Stimulated activated CD8-positive, alpha-beta memory T cell treated with anti-CD3 and anti-CD28 coated beads, Interleukin-7, amount 100 ng/mL, for 4 hours (primary cell): ENCODE data around the gene SMYD3.
"Not testable (repeated sequence)": the region's sequence is repeated elsewhere in the genome, so short reads cannot be mapped to it uniquely, and the experiment has no call there.

Source experiments
- DNase-seq, 2 donors: peaks; one replicate each; pipeline ENCODE4 v3.0.0-alpha.2; 2020; ENCODE audit warnings: low read depth in 2 of 2

SMYD3 gene

DNA sequence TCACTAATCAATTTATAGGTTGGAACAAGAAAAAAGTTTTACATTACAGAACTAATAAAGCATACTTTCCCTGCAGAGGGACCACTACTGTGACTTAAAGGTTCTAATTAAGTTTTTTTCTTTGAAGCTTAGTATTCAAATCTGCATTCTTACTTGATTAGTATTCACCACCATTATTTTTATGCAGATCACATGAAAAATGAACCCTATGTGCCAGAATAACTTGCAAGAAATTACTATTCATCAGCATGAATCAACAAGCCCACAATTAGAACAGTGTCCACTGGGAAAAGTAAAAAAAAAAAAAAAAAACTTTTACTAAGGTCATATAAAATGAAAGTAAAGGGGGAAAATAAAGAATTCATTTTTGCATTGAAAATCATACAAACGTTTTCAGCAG lies 90.8 kb downstream of the SMYD3 start:
- DNase-seq, result no peak

DNA sequence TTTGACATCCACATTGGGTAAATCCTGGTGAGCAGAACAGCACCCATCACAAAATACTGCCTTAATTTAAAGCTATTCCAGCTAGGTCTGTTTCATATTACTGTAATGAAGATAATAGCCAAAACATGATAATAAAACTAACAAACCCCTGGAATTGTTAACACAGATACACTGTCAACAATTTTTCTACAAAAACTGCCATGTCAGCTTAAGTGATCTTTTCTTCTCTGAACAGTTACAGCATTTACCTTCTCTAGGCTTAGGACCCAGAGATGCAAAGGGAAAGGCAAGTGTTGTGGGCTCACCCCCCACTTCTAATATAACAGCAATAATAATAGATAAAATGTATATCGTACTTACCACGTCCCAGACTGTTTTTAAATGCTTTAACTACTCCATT lies 92.1 kb downstream of the SMYD3 start:
- DNase-seq, result no peak

DNA sequence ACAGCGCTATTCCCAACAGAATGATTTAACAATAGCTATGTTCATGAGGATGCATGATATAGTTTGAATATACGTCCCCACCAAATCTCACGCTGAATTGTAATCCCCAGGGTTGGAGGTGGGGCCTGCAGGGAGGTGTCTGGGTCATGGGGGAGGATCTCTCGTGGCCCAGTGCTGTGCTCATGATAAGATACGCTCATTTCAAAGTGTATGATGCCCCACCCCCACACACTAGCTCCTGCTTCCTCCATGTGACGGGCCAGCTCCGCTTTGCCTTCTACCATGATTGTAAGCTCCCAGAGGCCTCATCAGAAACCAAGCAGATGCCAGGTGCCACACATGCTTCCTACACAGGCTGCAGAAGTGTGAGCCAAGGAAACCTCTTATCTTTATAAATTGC lies 93.6 kb downstream of the SMYD3 start:
- no peak for DNase-seq

DNA sequence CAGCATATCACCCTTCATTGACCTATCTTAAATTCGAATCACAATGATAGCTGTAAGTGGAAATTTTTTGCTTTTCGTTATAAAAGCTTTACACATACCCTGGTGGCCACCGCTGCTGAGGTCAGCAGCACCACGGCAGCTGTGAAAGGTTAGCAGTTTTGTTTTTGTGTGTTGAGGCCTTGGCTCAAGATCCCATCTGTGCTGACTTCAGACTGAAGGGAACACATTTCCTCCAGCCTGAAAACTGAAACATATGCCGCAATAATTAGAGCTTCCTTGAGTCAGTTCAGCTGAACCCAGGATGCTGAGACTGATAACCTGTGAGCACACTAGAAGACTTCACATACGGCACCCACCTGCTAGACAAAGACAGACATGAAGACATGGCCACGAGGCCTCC lies 103.0 kb downstream of the SMYD3 start:
- DNase-seq, result no peak

DNA sequence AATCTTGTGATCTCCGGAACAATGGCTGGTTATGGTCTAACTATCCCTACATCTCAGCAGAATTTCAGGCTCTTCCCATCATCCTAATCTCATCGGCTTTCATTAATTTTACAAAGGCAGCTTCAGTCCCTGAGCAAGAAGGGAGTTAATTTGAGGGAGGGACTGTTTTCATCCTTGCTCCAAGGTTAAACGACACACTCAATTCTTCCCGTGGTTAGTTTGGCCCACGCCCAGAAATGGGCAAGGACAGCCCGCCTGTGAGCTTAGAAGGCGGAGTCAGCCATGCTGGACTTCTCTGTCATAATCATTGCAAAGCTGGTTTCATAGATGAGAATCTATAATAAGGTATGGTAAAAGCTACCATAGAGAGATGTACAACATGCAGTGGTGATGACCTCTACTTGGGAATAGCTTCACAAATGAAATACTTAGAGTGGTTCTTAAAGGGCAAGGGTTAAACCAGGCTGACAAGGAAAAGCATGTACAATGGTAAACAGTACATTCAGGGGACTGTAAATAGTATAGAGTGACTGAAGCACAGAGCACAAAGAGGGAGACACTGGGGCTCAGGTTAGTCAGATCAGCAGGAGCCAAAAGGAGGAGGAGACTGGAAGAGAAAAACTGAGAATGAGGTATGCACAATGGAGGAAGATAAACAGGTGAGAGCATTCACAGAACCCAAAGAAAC lies 108.8 kb downstream of the SMYD3 start:
- DNase-seq, result no peak

DNA sequence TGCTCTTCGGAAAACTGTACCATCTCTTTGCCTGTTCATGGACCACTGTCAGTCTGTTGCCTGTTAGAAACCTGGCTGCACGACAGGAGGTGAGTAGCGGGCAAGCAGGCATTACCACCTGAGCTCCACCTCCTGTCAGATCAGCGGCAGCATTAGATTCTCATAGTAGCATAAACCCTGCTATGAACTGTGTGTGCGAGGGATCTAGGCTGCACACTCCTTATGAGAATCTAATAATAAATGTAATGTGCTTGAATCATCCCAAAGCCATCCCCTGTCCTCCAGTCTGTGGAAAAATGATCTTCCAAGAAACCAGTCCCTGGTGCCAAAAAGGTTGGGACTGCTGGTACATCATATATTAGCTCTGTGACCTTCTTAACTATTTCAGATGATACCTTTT lies 110.0 kb downstream of the SMYD3 start:
- no peak for DNase-seq

DNA sequence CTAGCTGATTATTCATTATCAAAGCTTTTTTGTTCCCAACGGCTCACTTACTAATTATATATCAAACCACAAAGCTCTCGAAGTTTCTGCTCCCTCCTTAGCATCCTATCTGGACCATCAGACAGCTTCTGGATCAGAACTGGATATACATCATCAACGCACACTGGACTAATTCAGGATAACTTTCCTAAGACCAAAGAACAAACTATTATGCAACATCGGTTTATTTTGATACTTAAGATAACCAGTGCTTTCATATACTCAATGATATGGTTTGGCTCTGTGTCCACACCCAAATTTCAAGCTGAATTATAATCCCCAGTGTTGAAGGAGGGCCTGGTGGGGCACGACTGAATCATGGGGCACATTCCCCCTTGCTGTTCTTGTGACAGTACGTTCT lies 110.8 kb downstream of the SMYD3 start:
- no peak for DNase-seq

DNA sequence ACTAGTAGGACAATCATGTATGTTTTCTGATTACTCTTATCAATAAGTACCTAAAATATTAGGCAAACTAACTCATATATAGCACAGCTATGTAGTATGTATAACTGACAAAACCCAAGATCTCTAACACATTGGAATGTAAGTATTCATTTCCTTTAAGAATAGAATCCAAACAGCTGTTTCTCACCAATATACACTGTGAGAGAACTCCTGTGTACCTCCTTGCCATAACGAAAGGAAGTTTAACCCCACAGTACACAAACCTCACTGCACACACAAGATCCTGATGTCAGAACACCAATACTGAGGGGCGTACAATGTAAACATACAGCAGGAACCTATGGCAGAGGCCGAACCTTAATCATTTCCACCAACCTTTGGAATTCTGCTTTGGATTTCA lies 113.0 kb downstream of the SMYD3 start:
- DNase-seq, result no peak

DNA sequence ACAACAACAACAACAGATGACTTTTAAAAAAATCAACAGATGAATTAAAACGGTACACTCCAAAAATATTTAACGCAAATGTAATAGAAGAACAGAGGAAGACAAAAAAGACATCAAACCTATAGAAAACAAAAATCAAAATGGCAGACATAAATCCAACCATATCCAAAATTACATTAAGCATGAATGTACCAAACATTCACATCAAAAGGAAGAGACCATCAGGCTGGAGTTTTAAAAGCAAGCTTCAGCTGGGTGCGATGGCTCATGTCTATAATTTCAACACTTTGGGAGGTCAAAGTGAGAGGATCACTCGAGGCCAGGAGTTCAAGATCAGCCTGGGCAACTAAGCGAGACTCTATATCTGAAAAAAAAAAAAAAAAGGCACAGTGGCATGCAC lies 116.2 kb downstream of the SMYD3 start:
- no peak for DNase-seq

DNA sequence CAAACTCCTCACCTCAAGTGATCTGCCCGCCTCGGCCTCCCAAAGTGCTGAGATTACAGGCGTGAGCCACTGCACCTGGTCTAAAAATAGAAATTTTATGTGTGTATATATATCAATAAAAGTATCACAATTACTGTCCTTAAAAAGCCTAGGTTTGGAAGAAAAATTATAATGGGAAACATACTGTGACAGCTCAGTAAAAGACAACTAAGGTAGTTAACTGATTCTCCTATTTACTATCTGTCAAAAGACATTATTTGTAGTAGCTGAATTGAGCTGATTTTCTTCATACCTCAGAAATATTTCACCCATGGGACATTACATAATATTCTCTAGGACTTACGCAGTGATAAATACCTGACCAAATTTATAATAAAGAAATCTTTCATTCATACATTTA lies 122.5 kb downstream of the SMYD3 start:
- DNase-seq, result no peak

DNA sequence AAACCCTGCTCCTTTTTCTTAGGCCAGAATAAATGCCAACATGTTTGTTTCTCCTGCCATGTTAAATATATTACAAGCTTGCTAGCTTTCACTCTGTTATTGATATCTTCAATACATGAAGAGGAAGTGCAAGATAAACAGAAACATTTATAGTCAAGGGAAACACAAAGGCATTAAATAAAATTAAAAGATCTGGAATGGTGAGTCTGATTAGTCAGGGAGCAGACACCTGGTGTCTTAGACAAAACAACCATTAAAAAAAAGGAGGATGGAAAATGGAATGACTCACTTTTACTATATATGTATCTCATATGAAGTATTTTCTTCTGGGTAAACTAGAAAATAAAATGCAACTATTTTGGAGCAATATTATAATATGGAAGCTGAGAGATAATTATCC lies 123.3 kb downstream of the SMYD3 start:
- DNase-seq, result no peak

DNA sequence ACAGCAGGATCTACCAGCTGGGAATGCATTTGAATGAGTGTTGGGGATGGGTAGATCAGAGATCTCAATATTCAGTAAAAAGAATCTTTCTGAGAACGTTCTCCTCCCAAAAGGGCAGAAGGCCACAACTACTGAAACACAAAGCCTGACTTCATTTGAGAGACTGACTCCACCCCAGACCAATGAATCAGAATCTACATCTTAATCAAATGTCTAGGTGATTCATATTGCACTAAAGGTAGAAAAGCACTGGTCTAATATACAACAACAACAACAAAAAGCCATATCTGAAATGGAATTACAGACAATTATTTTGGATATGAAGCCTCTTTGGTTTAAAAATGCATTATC lies 123.9 kb downstream of the SMYD3 start:
- no peak for DNase-seq

DNA sequence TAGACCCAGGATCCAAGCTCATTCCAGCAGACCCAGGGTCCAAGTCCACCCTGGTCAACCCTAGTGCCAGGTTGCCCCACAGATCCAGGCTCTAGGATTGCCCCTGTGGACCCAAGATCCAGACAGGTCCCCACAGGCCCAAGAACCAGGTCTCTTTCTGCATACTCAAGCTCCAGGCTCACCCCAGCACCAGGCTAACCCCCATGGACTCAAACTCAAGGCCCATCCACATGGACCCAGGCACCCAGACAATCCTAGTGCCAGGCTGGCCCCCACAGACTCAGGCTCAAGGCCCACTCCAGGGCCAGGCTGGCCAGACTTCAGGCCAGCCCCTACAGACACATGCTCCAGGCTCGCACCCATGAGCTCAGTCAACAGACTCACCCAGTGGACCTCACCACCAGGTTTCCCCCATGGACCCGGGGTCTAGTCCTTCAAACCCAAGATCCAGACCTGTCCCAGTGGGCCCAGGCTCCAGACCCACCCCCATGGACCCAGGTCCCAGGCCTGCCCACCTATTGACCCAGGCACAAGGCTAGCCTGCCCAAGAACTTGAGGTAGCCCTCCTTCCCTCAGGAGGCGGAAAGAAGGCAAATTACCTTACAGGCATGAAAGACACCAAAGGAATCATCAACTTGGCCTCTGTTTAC lies 124.4 kb downstream of the SMYD3 start:
- DNase-seq, result no peak

DNA sequence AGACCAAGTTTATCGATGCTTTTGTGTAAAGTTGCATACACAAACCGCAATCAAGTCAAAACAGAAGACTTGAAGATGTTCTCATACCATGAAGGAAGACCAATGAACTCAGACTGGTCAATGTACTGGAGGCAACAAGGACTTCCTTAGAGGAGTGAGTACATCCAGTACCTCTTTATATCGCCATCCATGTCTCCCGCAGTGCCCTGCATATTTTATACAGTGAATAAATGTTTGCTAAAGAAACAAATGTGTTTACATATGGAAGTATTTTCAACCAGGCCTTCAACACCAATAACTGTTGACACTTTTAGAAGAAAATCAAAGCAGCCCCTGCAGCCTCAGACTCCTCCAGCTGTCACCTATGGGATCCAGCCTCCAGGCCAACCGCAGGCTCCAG lies 125.6 kb downstream of the SMYD3 start:
- DNase-seq, result no peak

DNA sequence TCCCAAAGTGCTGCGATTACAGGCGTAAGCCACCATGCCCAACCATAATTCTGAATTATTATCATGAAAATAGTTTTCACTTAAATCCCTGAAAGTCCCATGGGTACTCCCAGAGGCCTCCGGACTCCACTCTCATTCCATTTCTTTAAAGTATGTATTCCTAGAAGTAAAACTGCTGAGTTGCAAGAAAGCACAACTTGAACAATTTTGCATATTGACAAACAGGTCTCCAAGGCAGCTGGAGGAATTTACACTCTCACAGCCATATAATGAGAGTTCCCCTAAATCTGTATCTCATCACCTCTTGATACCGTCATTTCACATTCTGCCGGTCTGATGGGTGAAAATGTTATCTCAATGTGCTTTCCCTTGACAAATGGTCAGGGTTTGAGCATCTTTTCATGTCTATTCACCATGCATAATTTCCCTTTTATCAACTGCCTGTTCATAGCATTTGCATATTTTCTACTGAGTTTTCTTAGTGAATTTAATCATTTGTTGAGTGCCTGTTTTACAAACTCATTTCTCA lies 129.4 kb downstream of the SMYD3 start:
- no peak for DNase-seq

DNA sequence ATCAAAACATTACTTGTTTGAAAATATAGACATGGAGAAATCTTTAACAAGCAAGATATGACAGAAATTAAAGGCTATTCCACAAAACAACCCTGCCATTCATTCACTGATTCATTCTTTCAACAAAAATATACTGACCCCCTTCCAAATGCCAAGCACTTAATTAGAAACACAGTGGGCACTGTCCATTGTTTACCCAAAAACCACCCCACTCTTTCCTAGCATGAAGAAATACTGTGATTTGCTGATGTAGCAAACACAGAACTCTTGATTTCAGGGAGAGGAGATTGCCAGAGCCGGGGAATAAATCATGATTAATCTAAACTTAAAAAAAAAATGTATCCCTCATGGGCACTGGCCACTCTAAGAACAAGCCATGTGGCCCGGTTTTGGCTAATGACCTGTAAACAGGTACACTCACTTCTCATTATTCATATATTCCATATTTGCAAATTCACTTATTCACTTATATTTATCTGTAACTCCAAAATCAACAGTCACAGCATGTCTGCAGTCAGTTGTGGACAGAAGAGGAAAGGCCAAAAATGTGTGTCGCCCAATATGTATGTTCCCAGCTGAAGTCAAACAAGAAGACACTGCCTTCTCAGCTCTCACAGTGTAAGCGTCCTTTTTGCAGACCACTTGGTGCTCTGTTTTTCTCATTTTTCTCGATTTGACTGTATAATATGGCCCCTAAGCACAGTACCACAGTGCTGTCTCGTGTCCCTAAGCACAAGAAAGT lies 133.1 kb downstream of the SMYD3 start:
- DNase-seq, result no peak

DNA sequence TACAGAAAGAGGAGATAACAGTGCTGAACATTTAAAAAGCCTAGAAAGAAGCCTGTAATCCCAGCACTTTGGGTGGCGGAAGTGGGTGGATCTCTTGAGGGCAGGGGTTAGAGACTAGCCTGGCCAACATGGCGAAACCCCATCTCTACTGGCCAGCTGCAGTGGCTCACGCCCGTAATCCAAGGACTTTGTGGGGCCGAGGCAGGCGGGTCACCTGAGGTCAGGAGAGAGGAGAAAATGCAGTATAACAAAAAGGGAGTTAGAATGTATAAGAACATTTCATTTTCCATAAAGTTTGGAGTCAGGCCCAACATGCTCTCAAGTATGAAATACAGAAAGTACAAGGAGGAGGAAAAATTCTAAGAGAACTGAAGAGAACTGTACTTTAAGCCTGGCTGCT lies 134.5 kb downstream of the SMYD3 start:
- DNase-seq, result no peak

DNA sequence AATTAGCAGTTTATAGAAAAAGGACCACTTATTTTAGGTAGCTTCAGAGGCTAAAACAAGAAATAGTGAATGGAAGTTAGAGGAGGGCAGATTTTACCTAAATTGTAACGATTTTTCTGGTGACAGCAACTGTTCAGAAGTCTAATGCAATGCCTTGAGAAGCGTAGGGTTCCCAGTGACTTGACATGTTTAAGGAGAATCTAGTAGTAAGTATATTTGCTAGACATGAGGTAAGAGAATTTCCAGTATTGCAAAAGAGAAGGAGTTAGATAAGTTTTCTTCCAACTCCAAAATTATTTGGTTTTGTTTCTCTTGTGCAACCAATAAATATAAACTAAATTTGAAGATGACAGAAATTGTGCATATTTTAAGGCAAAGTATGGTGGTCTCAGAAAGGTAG lies 140.0 kb downstream of the SMYD3 start:
- DNase-seq, result no peak

DNA sequence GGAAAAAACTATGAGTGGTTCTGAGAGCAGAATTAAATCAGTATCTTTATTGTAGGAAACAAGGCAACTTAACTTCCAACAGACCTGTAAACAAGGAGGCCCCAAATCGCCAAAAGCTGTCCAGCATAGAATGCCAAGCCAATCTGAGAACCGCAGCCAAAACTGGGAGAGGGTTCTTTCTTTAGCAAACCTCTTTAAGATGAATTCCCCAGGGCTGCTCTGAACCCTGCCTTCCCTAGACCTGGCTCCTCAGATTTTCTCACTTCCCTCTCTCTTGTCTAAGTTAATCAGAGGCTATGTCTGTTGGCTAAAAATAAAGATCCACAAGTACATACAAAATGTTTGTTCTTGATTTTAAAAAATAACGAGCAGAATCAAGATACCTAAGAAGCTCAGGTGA lies 141.4 kb downstream of the SMYD3 start:
- DNase-seq, result no peak

DNA sequence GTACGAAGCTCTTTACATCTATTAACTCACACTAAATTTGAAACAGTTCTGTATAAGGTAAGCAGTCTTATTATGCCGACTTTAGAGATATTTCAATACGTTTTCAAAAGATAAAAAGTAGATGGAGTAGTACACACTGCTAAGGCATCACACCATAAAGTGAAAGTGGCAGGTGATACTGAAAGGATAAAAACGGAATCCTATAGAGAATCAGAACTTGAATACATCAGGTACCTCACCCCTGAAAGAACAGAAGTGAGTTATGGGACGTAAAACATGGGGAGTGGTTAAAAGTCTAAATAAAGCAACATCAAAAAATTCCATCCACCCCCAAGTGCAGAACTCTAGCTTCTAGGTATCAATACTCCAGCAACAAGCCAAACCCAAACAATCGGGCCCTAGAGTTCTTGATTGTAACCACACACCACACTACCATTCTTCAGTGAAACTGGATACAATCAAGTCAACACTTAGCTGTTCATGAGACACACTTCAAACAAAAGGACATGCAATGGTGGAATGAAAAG lies 142.6 kb downstream of the SMYD3 start:
- DNase-seq, result no peak

DNA sequence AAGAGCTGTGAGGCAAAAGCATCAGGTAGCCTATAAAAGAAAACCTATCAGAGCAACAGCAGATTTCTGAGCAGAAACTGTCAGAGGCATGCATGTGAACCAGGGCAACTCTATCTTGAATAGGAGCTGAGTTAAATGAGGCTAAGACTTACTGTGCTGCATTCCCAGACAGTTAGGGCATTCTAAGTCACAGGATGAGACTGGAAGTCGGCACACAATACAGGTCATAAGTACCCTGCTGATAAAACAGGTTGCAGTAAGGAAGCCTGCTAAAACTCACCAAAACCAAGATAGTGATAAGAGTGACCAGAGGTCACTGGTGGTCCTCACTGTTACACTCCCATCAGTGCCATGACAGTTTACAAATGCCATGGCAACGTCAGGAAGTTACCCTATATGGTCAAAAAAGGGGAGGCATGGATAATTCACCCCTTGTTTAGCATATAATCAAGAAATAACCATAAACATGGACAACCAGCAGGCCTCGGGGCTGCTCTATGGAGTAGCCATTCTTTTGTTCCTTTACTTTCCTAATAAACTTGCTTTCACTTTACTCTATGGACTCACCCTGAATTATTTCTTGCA lies 150.0 kb downstream of the SMYD3 start:
- DNase-seq, result not testable (repeated sequence)

DNA sequence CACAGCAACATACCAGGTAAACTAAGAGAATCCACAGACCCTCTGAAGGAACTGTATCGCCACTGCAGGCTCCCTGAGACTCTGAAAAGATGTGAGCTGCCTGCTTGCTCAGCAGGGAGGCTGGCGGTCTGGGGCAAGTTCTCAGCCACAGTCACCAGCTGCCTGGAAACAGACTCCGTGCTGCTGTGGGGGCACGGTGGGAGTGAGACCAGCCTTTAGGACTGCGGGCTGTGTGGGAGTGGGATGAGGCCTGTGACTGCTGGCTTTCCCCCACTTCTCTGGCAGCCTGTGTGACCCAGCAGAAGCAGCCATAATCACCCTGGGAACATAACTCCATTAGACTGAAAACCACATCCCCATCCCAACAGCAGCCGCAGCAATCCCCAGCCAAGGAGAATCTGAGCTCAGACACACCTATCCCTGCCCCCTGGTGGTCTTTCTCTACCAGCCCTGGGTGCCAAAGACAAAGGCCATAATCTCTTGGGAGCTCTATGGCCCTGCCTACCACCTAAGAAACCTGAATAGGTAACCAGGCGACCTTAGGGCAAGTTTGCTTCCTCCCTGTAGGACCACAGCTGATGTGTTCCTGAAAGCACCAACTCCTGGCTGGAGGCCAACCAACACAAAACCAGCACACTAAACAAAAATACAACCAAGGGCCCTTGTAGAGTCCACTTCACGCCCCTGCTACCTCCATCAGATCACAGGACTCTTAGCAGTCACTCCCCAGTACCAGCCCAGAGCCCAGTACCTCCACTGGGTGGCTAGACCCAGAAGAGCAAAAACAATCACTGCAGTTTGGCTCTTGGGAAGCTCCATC lies 151.5 kb downstream of the SMYD3 start:
- no peak for DNase-seq
